Cortex of kidney (tissue), 1 donor: ENCODE data around the gene DCAF6.
"Not testable (repeated sequence)": the region's sequence is repeated elsewhere in the genome, so short reads cannot be mapped to it uniquely, and the experiment has no call there.

Experiments
- DNase-seq: peaks from one replicate; lab custom pipeline; 2025; lab: John Stamatoyannopoulos, UW

Gene DCAF6

GRCh38 chr1:168009322-168009721, 72.8 kb downstream of the DCAF6 start:
- no peak for DNase-seq

- DNase-seq = no peak
Observed at GRCh38 chr1:168019407-168019806, 82.9 kb downstream of the DCAF6 start.

- DNase-seq = no peak
Observed at GRCh38 chr1:168031198-168031597, 94.7 kb downstream of the DCAF6 start.

GRCh38 chr1:168031627-168032026, 95.1 kb downstream of the DCAF6 start:
- no peak for DNase-seq

- DNase-seq = no peak
Observed at GRCh38 chr1:168032029-168032428, 95.5 kb downstream of the DCAF6 start.

- no peak for DNase-seq
Observed at GRCh38 chr1:168035345-168035744, 98.9 kb downstream of the DCAF6 start.

GRCh38 chr1:168042362-168042761, 105.9 kb downstream of the DCAF6 start:
- no peak for DNase-seq

- DNase-seq = no peak
Observed at GRCh38 chr1:168045311-168045710, 108.8 kb downstream of the DCAF6 start.

GRCh38 chr1:168050307-168050706, 113.8 kb downstream of the DCAF6 start:
- DNase-seq = no peak

GRCh38 chr1:168050880-168051279, 114.4 kb downstream of the DCAF6 start:
- DNase-seq = no peak

GRCh38 chr1:168053681-168054080, 117.2 kb downstream of the DCAF6 start:
- DNase-seq = no peak

- DNase-seq = no peak
Observed at GRCh38 chr1:168054117-168054516, 117.6 kb downstream of the DCAF6 start.

GRCh38 chr1:168056152-168056551, 119.7 kb downstream of the DCAF6 start:
- DNase-seq = not testable (repeated sequence)

GRCh38 chr1:168057355-168057754, 120.9 kb downstream of the DCAF6 start:
- DNase-seq = no peak

GRCh38 chr1:168057921-168058320, 121.4 kb downstream of the DCAF6 start:
- no peak for DNase-seq

- DNase-seq = no peak
Observed at GRCh38 chr1:168064216-168064615, 127.7 kb downstream of the DCAF6 start.

GRCh38 chr1:168065506-168065905, 129.0 kb downstream of the DCAF6 start:
- DNase-seq = no peak

GRCh38 chr1:168069384-168069783, 132.9 kb downstream of the DCAF6 start:
- no peak for DNase-seq

GRCh38 chr1:168079761-168080160, 143.3 kb downstream of the DCAF6 start:
- DNase-seq = no peak

- DNase-seq = no peak
Observed at GRCh38 chr1:168081373-168082007, 145.0 kb downstream of the DCAF6 start.

- DNase-seq = no peak
Observed at GRCh38 chr1:168082008-168082876, 145.8 kb downstream of the DCAF6 start.

GRCh38 chr1:168083456-168084325, 147.2 kb downstream of the DCAF6 start:
- no peak for DNase-seq
